Neural cell (in vitro differentiated cells): ENCODE results near the gene RNF212. TPM values are rescaled to one million over a fixed set of nuclear protein-coding genes. Genes with fewer than 3 reads are reported as not detected.

Experiments
- H2AFZ ChIP-seq: fragments of 200-600, 300-800 bp; sonication (generic), shearing (Covaris generic); 2 replicates; pipeline ENCODE4 v1.6.0; 2014; ENCODE audit warnings: low read depth, mild to moderate bottlenecking, antibody characterized with exemption, low read length, moderate library complexity
- H3F3A ChIP-seq: fragments of 200-600 bp; shearing (Covaris generic); 2 replicates; pipeline ENCODE4 v1.6.1; 2016; ENCODE audit warnings: mild to moderate bottlenecking, moderate library complexity, mixed read lengths, antibody characterized with exemption, low read length; ENCODE audit not compliant: insufficient read depth, poor library complexity, severe bottlenecking
- H3K27ac ChIP-seq: fragments of 200-600, 300-800 bp; sonication (generic), shearing (Covaris generic); 2 replicates; pipeline ENCODE4 v1.5.1; 2014; ENCODE audit warnings: mild to moderate bottlenecking, low read length, moderate library complexity
- H3K27me3 ChIP-seq: fragments of 300-800, 200-600 bp; sonication (generic), shearing (Covaris generic); 2 replicates; pipeline ENCODE4 v1.6.0; 2014; ENCODE audit warnings: mild to moderate bottlenecking, low read depth, low read length, moderate library complexity; ENCODE audit not compliant: insufficient read depth
- H3K36me3 ChIP-seq: fragments of 300-800, 200-600 bp; sonication (generic), shearing (Covaris generic); 2 replicates; pipeline ENCODE4 v1.5.1; 2014; ENCODE audit warnings: mild to moderate bottlenecking, antibody characterized with exemption, low read length, moderate library complexity; ENCODE audit not compliant: insufficient read depth
- H3K4me2 ChIP-seq: fragments of 300-800, 200-600 bp; sonication (generic), shearing (Covaris generic); 2 replicates; pipeline ENCODE4 v1.6.0; 2014; ENCODE audit warnings: mild to moderate bottlenecking, low read length
- H3K4me3 ChIP-seq: fragments of 300-800, 200-600 bp; sonication (generic), shearing (Covaris generic); 2 replicates; pipeline ENCODE4 v1.5.1; 2014; ENCODE audit warnings: mild to moderate bottlenecking, low read length, moderate library complexity
- H3K79me2 ChIP-seq: fragments of 200-600 bp; shearing (Covaris generic); replicated peaks from 2 replicates; pipeline ENCODE4 v1.6.0; 2014; ENCODE audit warnings: mild to moderate bottlenecking, low read length, moderate library complexity; ENCODE audit not compliant: insufficient read depth
- H3K9ac ChIP-seq: fragments of 300-800, 200-600 bp; sonication (generic), shearing (Covaris generic); 2 replicates; pipeline ENCODE4 v1.6.1; 2016; ENCODE audit warnings: mild to moderate bottlenecking, low read length, mixed read lengths
- H3K9me2 ChIP-seq: fragments of 200-600 bp; shearing (Covaris generic); 2 replicates; pipeline ENCODE4 v1.6.1; 2016; ENCODE audit warnings: mild to moderate bottlenecking, low read length, mixed read lengths; ENCODE audit not compliant: insufficient read depth
- H3K9me3 ChIP-seq: fragments of 200-600, 300-800 bp; sonication (generic), shearing (Covaris generic); 2 replicates; pipeline ENCODE4 v1.6.1; 2016; ENCODE audit warnings: mild to moderate bottlenecking, mixed run types, low read length, moderate library complexity, mixed read lengths
- H4K20me1 ChIP-seq: fragments of 200-600 bp; shearing (Covaris generic); 2 replicates; pipeline ENCODE4 v1.6.1; 2016; ENCODE audit warnings: mild to moderate bottlenecking, mixed run types; ENCODE audit not compliant: insufficient read depth
- EP300 ChIP-seq: fragments of 450-650 bp; conservative IDR thresholded peaks from 2 replicates; pipeline ENCODE4 v1.6.1; 2014; ENCODE audit warnings: antibody characterized with exemption, mild to moderate bottlenecking, moderate library complexity; ENCODE audit not compliant: poor library complexity, severe bottlenecking
- EZH2 ChIP-seq: fragments of 200-600, 300-800 bp; shearing (Covaris generic), sonication (generic); IDR thresholded peaks from 2 replicates; pipeline ENCODE4 v1.6.1; 2014; ENCODE audit warnings: antibody characterized with exemption, low read length, borderline replicate concordance, mild to moderate bottlenecking; ENCODE audit not compliant: insufficient read depth, poor library complexity, severe bottlenecking
- MXI1 ChIP-seq: fragments of 450-650 bp; conservative IDR thresholded peaks from 2 replicates; pipeline ENCODE4 v1.6.1; 2014; ENCODE audit warnings: antibody characterized with exemption, mild to moderate bottlenecking; ENCODE audit not compliant: poor library complexity, severe bottlenecking
- POLR2AphosphoS5 ChIP-seq: IDR thresholded peaks from 2 replicates; pipeline ENCODE4 v1.6.1; 2012
- RAD21 ChIP-seq: fragments of 450-650 bp; conservative IDR thresholded peaks from 2 replicates; pipeline ENCODE4 v1.6.1; 2014; ENCODE audit warnings: antibody characterized with exemption, mild to moderate bottlenecking, moderate library complexity
- SMC3 ChIP-seq: fragments of 450-650 bp; conservative IDR thresholded peaks from 2 replicates; pipeline ENCODE4 v1.6.1; 2014; ENCODE audit warnings: antibody characterized with exemption, mild to moderate bottlenecking, moderate library complexity; ENCODE audit not compliant: poor library complexity
- TAF1 ChIP-seq: IDR thresholded peaks from 2 replicates; pipeline ENCODE4 v1.6.1; 2012; ENCODE audit warnings: low read depth
- polyA plus RNA-seq: library from polyadenylated mRNA; depleted of rRNA; stranded (reverse); fragments of >200 nt; gene quantifications from 2 replicates; pipeline ENCODE4 v1.2.3, GENCODE V29; 2014
- TF ChIP-seq, protein P1 (sequence below): fragments of 450-650 bp; IDR thresholded peaks from 2 replicates; pipeline ENCODE4 v1.5.1; 2014; ENCODE audit warnings: antibody characterized with exemption, mild to moderate bottlenecking, moderate library complexity; ENCODE audit not compliant: poor library complexity, severe bottlenecking
- TF ChIP-seq, protein P2 (sequence below): IDR thresholded peaks from 2 replicates; pipeline ENCODE4 v1.6.1; 2012; ENCODE audit warnings: borderline replicate concordance

Gene RNF212
- polyA plus RNA-seq, 1 donor from 2014 or later = 1.5 TPM

DNA sequence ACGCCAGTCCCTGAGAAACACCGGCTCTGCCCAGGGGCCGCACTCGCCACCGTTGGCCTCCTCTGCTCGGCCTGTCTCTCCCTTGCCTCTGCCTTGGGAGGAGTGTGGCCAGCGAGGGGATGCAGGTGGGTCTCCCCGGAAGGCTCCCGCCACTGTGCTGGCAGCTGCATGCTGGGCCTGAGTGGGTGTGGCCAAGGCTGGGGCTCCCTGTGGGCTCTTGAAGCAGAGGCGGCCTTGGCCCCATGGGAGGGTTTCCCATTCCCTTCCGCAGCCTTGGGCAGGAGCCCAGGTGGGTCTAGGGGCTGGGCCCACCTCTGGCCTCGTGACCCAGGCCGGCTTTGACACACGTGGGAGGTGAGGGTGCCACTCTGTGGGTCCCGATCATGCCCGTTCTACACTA, 82.8 kb downstream of the RNF212 start:
- TF ChIP-seq EZH2 (no peak), EP300 (no peak), POLR2AphosphoS5 (no peak), MXI1 (no peak), TAF1 (no peak), RAD21 (no peak), SMC3 (no peak)
- TF ChIP-seq, protein P1, sequence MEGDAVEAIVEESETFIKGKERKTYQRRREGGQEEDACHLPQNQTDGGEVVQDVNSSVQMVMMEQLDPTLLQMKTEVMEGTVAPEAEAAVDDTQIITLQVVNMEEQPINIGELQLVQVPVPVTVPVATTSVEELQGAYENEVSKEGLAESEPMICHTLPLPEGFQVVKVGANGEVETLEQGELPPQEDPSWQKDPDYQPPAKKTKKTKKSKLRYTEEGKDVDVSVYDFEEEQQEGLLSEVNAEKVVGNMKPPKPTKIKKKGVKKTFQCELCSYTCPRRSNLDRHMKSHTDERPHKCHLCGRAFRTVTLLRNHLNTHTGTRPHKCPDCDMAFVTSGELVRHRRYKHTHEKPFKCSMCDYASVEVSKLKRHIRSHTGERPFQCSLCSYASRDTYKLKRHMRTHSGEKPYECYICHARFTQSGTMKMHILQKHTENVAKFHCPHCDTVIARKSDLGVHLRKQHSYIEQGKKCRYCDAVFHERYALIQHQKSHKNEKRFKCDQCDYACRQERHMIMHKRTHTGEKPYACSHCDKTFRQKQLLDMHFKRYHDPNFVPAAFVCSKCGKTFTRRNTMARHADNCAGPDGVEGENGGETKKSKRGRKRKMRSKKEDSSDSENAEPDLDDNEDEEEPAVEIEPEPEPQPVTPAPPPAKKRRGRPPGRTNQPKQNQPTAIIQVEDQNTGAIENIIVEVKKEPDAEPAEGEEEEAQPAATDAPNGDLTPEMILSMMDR = no peak
- TF ChIP-seq, protein P2, sequence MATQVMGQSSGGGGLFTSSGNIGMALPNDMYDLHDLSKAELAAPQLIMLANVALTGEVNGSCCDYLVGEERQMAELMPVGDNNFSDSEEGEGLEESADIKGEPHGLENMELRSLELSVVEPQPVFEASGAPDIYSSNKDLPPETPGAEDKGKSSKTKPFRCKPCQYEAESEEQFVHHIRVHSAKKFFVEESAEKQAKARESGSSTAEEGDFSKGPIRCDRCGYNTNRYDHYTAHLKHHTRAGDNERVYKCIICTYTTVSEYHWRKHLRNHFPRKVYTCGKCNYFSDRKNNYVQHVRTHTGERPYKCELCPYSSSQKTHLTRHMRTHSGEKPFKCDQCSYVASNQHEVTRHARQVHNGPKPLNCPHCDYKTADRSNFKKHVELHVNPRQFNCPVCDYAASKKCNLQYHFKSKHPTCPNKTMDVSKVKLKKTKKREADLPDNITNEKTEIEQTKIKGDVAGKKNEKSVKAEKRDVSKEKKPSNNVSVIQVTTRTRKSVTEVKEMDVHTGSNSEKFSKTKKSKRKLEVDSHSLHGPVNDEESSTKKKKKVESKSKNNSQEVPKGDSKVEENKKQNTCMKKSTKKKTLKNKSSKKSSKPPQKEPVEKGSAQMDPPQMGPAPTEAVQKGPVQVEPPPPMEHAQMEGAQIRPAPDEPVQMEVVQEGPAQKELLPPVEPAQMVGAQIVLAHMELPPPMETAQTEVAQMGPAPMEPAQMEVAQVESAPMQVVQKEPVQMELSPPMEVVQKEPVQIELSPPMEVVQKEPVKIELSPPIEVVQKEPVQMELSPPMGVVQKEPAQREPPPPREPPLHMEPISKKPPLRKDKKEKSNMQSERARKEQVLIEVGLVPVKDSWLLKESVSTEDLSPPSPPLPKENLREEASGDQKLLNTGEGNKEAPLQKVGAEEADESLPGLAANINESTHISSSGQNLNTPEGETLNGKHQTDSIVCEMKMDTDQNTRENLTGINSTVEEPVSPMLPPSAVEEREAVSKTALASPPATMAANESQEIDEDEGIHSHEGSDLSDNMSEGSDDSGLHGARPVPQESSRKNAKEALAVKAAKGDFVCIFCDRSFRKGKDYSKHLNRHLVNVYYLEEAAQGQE = no peak
- Histone ChIP-seq H3K79me2 (no peaks in the 10 kb centered on the region), H3K27ac (no peak overlapping the region), H3K4me3 (no peak overlapping the region), H3K4me2 (no peak overlapping the region), H3K36me3 (no peaks in the 10 kb centered on the region), H3F3A (no peaks in the 10 kb centered on the region), H3K9me2 (no peaks in the 10 kb centered on the region), H3K9me3 (no peaks in the 10 kb centered on the region), H4K20me1 (no peaks in the 10 kb centered on the region), H2AFZ (no peak overlapping the region), H3K9ac (no peak overlapping the region), H3K27me3 (no peaks in the 10 kb centered on the region)

DNA sequence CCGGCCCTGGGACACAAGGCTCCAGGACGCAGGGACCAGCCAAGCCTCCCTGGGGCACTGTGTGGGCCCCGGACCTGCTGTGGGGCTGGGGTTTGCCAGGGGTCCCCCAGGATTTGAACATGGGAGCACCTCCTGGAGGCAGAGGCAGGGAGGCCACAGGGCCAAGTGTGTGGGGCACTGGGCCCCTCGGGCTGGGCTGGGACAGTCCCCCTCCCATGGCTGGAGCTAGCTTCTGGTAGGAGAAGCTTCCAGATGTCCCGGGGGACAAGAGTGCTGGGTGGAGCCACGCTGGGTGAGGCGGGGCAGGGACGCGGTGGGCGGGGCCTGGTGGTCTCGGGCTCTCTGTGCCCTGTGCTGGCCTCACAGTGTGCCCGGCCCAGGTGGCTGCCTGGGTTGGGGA, 83.3 kb downstream of the RNF212 start:
- H3K9me2 ChIP-seq = no peaks in the 10 kb centered on the region
- H3K9me3 ChIP-seq = no peaks in the 10 kb centered on the region
- H3K9ac ChIP-seq = no peak overlapping the region
- no peak overlapping the region for H3K4me3 ChIP-seq
- no peak overlapping the region for H3K27ac ChIP-seq
- H3K27me3 ChIP-seq = no peaks in the 10 kb centered on the region
- no peaks in the 10 kb centered on the region for H3K79me2 ChIP-seq
- H3K4me2 ChIP-seq = no peak overlapping the region
- no peaks in the 10 kb centered on the region for H3F3A ChIP-seq
- H2AFZ ChIP-seq = no peak overlapping the region
- H4K20me1 ChIP-seq = no peaks in the 10 kb centered on the region
- H3K36me3 ChIP-seq = no peaks in the 10 kb centered on the region
- TF ChIP-seq POLR2AphosphoS5 (no peak), SMC3 (no peak), TAF1 (no peak), RAD21 (no peak), EZH2 (no peak), MXI1 (no peak), EP300 (no peak)
- TF ChIP-seq, protein P1 = no peak
- TF ChIP-seq, protein P2 = no peak
